Stomach smooth muscle (tissue), 2 donors: Measurements from ENCODE around the gene DCAF4L1.

ENCODE experiments used
- H3K27ac ChIP-seq: one replicate; pipeline ENCODE4 v1.7.0; 2013; ENCODE audit warnings: mild to moderate bottlenecking, low read length, inconsistent platforms
- H3K27me3 ChIP-seq, 2 donors: one replicate each; pipeline ENCODE4 v1.7.0; 2013; ENCODE audit warnings: low read length in 2 of 2; ENCODE audit not compliant: insufficient read depth in 2 of 2, control insufficient read depth in 1 of 2
- H3K36me3 ChIP-seq, 2 donors: one replicate each; pipeline ENCODE4 v1.7.0; 2013; ENCODE audit warnings: low read length in 2 of 2; ENCODE audit not compliant: control insufficient read depth in 2 of 2, insufficient read depth in 2 of 2
- H3K4me1 ChIP-seq: one replicate; pipeline ENCODE4 v1.7.0; 2013; ENCODE audit warnings: low read length; ENCODE audit not compliant: control insufficient read depth, insufficient read depth
- H3K4me3 ChIP-seq, 2 donors: one replicate each; pipeline ENCODE4 v1.7.0; 2013; ENCODE audit warnings: low read length in 2 of 2
- H3K9ac ChIP-seq, 2 donors: one replicate each; pipeline ENCODE4 v1.7.0; 2013; ENCODE audit warnings: low read length in 2 of 2, mild to moderate bottlenecking in 1 of 2
- H3K9me3 ChIP-seq, 2 donors: one replicate each; pipeline ENCODE4 v1.7.0; 2013; ENCODE audit warnings: low read length in 2 of 2; ENCODE audit not compliant: control insufficient read depth in 2 of 2
- donor health status: healthy.
- donor health status: Pancreatic carcinoma.

DCAF4L1 gene

GRCh38 chr4:41957634-41958033 lies 23.9 kb upstream of the DCAF4L1 start:
- H3K27ac ChIP-seq: no peak overlapping the region
- H3K4me1 ChIP-seq: no peaks in the 10 kb centered on the region
- peaks cover 4 to 18% of the 10 kb centered on the region in 2 donors for H3K36me3 ChIP-seq

GRCh38 chr4:41963105-41963504 lies 18.5 kb upstream of the DCAF4L1 start:
- Histone ChIP-seq H3K36me3 (no peaks in the 10 kb centered on the region), H3K4me1 (no peaks in the 10 kb centered on the region), H3K9me3 (no peaks in the 10 kb centered on the region), H3K27ac (no peak overlapping the region), H3K27me3 (no peaks in the 10 kb centered on the region), H3K9ac (no peak overlapping the region), H3K4me3 (no peak overlapping the region)

More at GRCh38 chr4:41957634-41958033, 23.9 kb upstream of the DCAF4L1 start:
- Histone ChIP-seq H3K9ac (no peak overlapping the region), H3K9me3 (no peaks in the 10 kb centered on the region), H3K4me3 (no peak overlapping the region), H3K27me3 (no peaks in the 10 kb centered on the region)

GRCh38 chr4:41964401-41964800 lies 17.2 kb upstream of the DCAF4L1 start:
- Histone ChIP-seq H3K36me3 (no peaks in the 10 kb centered on the region), H3K9me3 (no peaks in the 10 kb centered on the region), H3K4me3 (no peak overlapping the region), H3K27ac (no peak overlapping the region), H3K9ac (no peak overlapping the region), H3K27me3 (no peaks in the 10 kb centered on the region), H3K4me1 (no peaks in the 10 kb centered on the region)

- Histone ChIP-seq H3K4me1 (no peaks in the 10 kb centered on the region), H3K4me3 (no peak overlapping the region), H3K9me3 (no peaks in the 10 kb centered on the region), H3K27me3 (no peaks in the 10 kb centered on the region), H3K9ac (no peak overlapping the region), H3K27ac (no peak overlapping the region), H3K36me3 (no peaks in the 10 kb centered on the region)
Measured at GRCh38 chr4:41967392-41967791, 14.2 kb upstream of the DCAF4L1 start.

- Histone ChIP-seq H3K27me3 (no peaks in the 10 kb centered on the region), H3K27ac (no peak overlapping the region), H3K4me3 (no peak overlapping the region), H3K9me3 (no peaks in the 10 kb centered on the region), H3K4me1 (no peaks in the 10 kb centered on the region), H3K36me3 (no peaks in the 10 kb centered on the region), H3K9ac (no peak overlapping the region)
Measured at GRCh38 chr4:41969671-41970070, 11.9 kb upstream of the DCAF4L1 start.

GRCh38 chr4:41975341-41975740 lies 6.2 kb upstream of the DCAF4L1 start:
- Histone ChIP-seq H3K27me3 (no peaks in the 10 kb centered on the region), H3K9me3 (no peaks in the 10 kb centered on the region), H3K4me3 (no peak overlapping the region), H3K9ac (no peak overlapping the region), H3K4me1 (no peaks in the 10 kb centered on the region), H3K36me3 (no peaks in the 10 kb centered on the region), H3K27ac (no peak overlapping the region)

GRCh38 chr4:41976775-41977516 lies 4.6 kb upstream of the DCAF4L1 start:
- Histone ChIP-seq H3K27ac (no peak overlapping the region), H3K4me3 (no peak overlapping the region), H3K4me1 (no peaks in the 10 kb centered on the region), H3K9me3 (no peaks in the 10 kb centered on the region), H3K27me3 (no peaks in the 10 kb centered on the region), H3K36me3 (no peaks in the 10 kb centered on the region), H3K9ac (no peak overlapping the region)

- Histone ChIP-seq H3K4me1 (no peaks in the 10 kb centered on the region), H3K9ac (no peak overlapping the region), H3K27me3 (no peaks in the 10 kb centered on the region), H3K4me3 (no peak overlapping the region), H3K36me3 (no peaks in the 10 kb centered on the region), H3K9me3 (no peaks in the 10 kb centered on the region), H3K27ac (no peak overlapping the region)
Measured at GRCh38 chr4:41977709-41978108, 3.8 kb upstream of the DCAF4L1 start.

- no peaks in the 10 kb centered on the region for H3K36me3 ChIP-seq
- H3K4me3 ChIP-seq: no peak overlapping the region
- no peaks in the 10 kb centered on the region for H3K9me3 ChIP-seq
- no peaks in the 10 kb centered on the region for H3K4me1 ChIP-seq
- no peak overlapping the region for H3K27ac ChIP-seq
- no peak overlapping the region for H3K9ac ChIP-seq
- no peaks in the 10 kb centered on the region for H3K27me3 ChIP-seq
Measured at GRCh38 chr4:41982716-41983115, 1.2 kb downstream of the DCAF4L1 start.

- Histone ChIP-seq H3K36me3 (no peaks in the 10 kb centered on the region), H3K4me3 (no peak overlapping the region), H3K4me1 (no peaks in the 10 kb centered on the region), H3K9me3 (no peaks in the 10 kb centered on the region), H3K27ac (no peak overlapping the region), H3K27me3 (no peaks in the 10 kb centered on the region), H3K9ac (no peak overlapping the region)
Measured at GRCh38 chr4:41985151-41985550, 3.6 kb downstream of the DCAF4L1 start.

- Histone ChIP-seq H3K27ac (peak overlapping the region; percentile 58), H3K36me3 (no peaks in the 10 kb centered on the region), H3K4me1 (peaks cover 11% of the 10 kb centered on the region), H3K27me3 (no peaks in the 10 kb centered on the region), H3K9ac (peak overlapping the region; percentile 90 to 94), H3K9me3 (no peaks in the 10 kb centered on the region), H3K4me3 (peak overlapping the region; percentile 95 to 98)
Measured at GRCh38 chr4:41989994-41990364, 8.4 kb downstream of the DCAF4L1 start.
